WTC11 (cell line): ENCODE measurements around the gene ERC2. TPM values are rescaled to one million over a fixed set of nuclear protein-coding genes. Genes with fewer than 3 reads are reported as not detected.
"Not testable (repeated sequence)": the region's sequence is repeated elsewhere in the genome, so short reads cannot be mapped to it uniquely, and the experiment has no call there.

Experiments
- ATAC-seq: fragments of 200-7000 bp; cut with Tn5 transposase; 2 replicates; pipeline ENCODE4 v1.10.0; 2021; ENCODE audit warnings: mild to moderate bottlenecking, moderate library complexity
- CTCF ChIA-PET: fragments of 300-600 bp; sonication (Branson Sonifier 250); formaldehyde crosslinking; loops from one replicate; lab custom pipeline; 2021; ENCODE audit warnings: antibody characterized with exemption; lab: Charles Lee
- POLR2A ChIA-PET: fragments of 350-600 bp; sonication (Branson Sonifier 250); formaldehyde crosslinking; loops from one replicate; lab custom pipeline; 2021; ENCODE audit warnings: antibody characterized with exemption; lab: Charles Lee
- DNase-seq: peaks from one replicate; pipeline ENCODE4 v3.0.0; 2021; ENCODE audit warnings: low spot score
- H3K27ac Mint-ChIP-seq: 2 replicates; pipeline ENCODE4 v1.8.0; 2021; ENCODE audit warnings: mixed read lengths
- H3K27me3 Mint-ChIP-seq: 2 replicates; pipeline ENCODE4 v1.8.0; 2021; ENCODE audit warnings: low read depth, mild to moderate bottlenecking, moderate library complexity, mixed read lengths
- H3K36me3 Mint-ChIP-seq: 2 replicates; pipeline ENCODE4 v1.8.0; 2021; ENCODE audit warnings: mixed read lengths
- H3K4me1 Mint-ChIP-seq: 2 replicates; pipeline ENCODE4 v1.8.0; 2022; ENCODE audit warnings: mixed read lengths
- H3K4me3 Mint-ChIP-seq: 2 replicates; pipeline ENCODE4 v1.8.0; 2021; ENCODE audit warnings: mild to moderate bottlenecking, moderate library complexity, mixed read lengths
- H3K9me3 Mint-ChIP-seq: 2 replicates; pipeline ENCODE4 v1.8.0; 2021; ENCODE audit warnings: mixed read lengths
- CREM ChIP-seq: sonication (generic); formaldehyde crosslinking; IDR thresholded peaks from 2 replicates; pipeline ENCODE4 v1.8.1; 2022; ENCODE audit warnings: mild to moderate bottlenecking, missing genetic modification reagents, moderate library complexity
- EMX1 ChIP-seq: fragments of 250-450 bp; sonication (Bioruptor Pico); IDR thresholded peaks from 2 replicates; pipeline ENCODE4 v1.8.0; 2021; ENCODE audit warnings: mild to moderate bottlenecking
- ERG ChIP-seq: fragments of 250-450 bp; sonication (Bioruptor Pico); IDR thresholded peaks from 2 replicates; pipeline ENCODE4 v1.8.0; 2021; ENCODE audit warnings: mild to moderate bottlenecking
- ESRRA ChIP-seq: sonication (generic); formaldehyde crosslinking; IDR thresholded peaks from 2 replicates; pipeline ENCODE4 v1.8.1; 2022; ENCODE audit warnings: mild to moderate bottlenecking, missing genetic modification reagents, borderline replicate concordance
- NFE2L1 ChIP-seq: sonication (generic); formaldehyde crosslinking; IDR thresholded peaks from 2 replicates; pipeline ENCODE4 v1.8.1; 2023; ENCODE audit warnings: missing genetic modification reagents
- NR1H2 ChIP-seq: sonication (generic); formaldehyde crosslinking; IDR thresholded peaks from 2 replicates; pipeline ENCODE4 v1.9.0; 2021; ENCODE audit warnings: mild to moderate bottlenecking, moderate library complexity, missing genetic modification reagents
- NR2C2 ChIP-seq: sonication (generic); formaldehyde crosslinking; IDR thresholded peaks from 2 replicates; pipeline ENCODE4 v1.8.0; 2022; ENCODE audit warnings: mild to moderate bottlenecking, missing genetic modification reagents
- NR3C1 ChIP-seq: sonication (generic); formaldehyde crosslinking; conservative IDR thresholded peaks from 2 replicates; pipeline ENCODE4 v1.8.1; 2023; ENCODE audit warnings: low read depth, mild to moderate bottlenecking, missing genetic modification reagents
- RELA ChIP-seq: sonication (generic); formaldehyde crosslinking; IDR thresholded peaks from 2 replicates; pipeline ENCODE4 v1.8.1; 2022; ENCODE audit warnings: missing genetic modification reagents, mild to moderate bottlenecking, borderline replicate concordance
- SMAD3 ChIP-seq: sonication (generic); formaldehyde crosslinking; IDR thresholded peaks from 2 replicates; pipeline ENCODE4 v1.8.0; 2022; ENCODE audit warnings: missing genetic modification reagents, mild to moderate bottlenecking, borderline replicate concordance
- STAT6 ChIP-seq: sonication (generic); formaldehyde crosslinking; conservative IDR thresholded peaks from 2 replicates; pipeline ENCODE4 v1.8.1; 2023; ENCODE audit warnings: mild to moderate bottlenecking, low read depth, missing genetic modification reagents, moderate library complexity
- TCF7 ChIP-seq: sonication (generic); formaldehyde crosslinking; IDR thresholded peaks from 2 replicates; pipeline ENCODE4 v1.8.0; 2022; ENCODE audit warnings: mild to moderate bottlenecking, low read depth, missing genetic modification reagents, moderate library complexity
- USF2 ChIP-seq: sonication (generic); formaldehyde crosslinking; IDR thresholded peaks from 2 replicates; pipeline ENCODE4 v1.8.1; 2023; ENCODE audit warnings: mild to moderate bottlenecking, missing genetic modification reagents, moderate library complexity
- ZBTB43 ChIP-seq: sonication (generic); formaldehyde crosslinking; IDR thresholded peaks from 2 replicates; pipeline ENCODE4 v1.8.1; 2023; ENCODE audit warnings: mild to moderate bottlenecking, missing genetic modification reagents
- ZMAT4 ChIP-seq: fragments of 250-450 bp; sonication (Bioruptor Pico); IDR thresholded peaks from 2 replicates; pipeline ENCODE4 v1.9.0; 2021; ENCODE audit warnings: mild to moderate bottlenecking
- total RNA-seq: library from RNA; stranded (reverse); gene quantifications from 3 replicates; pipeline ENCODE4 v1.2.3, GENCODE V29; 2021

Gene ERC2
- total RNA-seq, 1 experiment from 2014 or later: 23.5 TPM

GRCh38 chr3:55505776-55506175 is 962.5 kb downstream of the ERC2 start:
- DNase-seq: no peak
- ATAC-seq: no peak
- ChIA-PET POLR2A (no interaction called here), CTCF (no interaction called here)
- Mint-ChIP-seq H3K27me3 (no peaks in the 10 kb centered on the region), H3K9me3 (no peaks in the 10 kb centered on the region), H3K36me3 (no peaks in the 10 kb centered on the region), H3K4me1 (peaks cover 7% of the 10 kb centered on the region), H3K27ac (no peak overlapping the region), H3K4me3 (no peak overlapping the region)
- TF ChIP-seq ZBTB43 (CRISPR knock-in tag) (no peak), CREM (CRISPR knock-in tag) (no peak), STAT6 (CRISPR knock-in tag) (no peak), RELA (CRISPR knock-in tag) (no peak), TCF7 (CRISPR knock-in tag) (no peak), ERG (CRISPR knock-in tag) (no peak), NR3C1 (no peak), EMX1 (CRISPR knock-in tag) (no peak), NR1H2 (CRISPR knock-in tag) (no peak), NR2C2 (CRISPR knock-in tag) (no peak), USF2 (no peak)

GRCh38 chr3:55505102-55505501 is 963.2 kb downstream of the ERC2 start:
- H3K4me1 Mint-ChIP-seq, H3K36me3 Mint-ChIP-seq, POLR2A ChIA-PET, H3K4me3 Mint-ChIP-seq, H3K27ac Mint-ChIP-seq, H3K27me3 Mint-ChIP-seq, H3K9me3 Mint-ChIP-seq: not testable (repeated sequence)
- DNase-seq (peak; percentile 51), ATAC-seq (peak; percentile 87)
- CTCF ChIA-PET: interaction anchor here (0.8 to 1.9 kb wide), 4 partner anchors 15 to 393 kb away, joined by 3 to 4 read pairs (median 3); no protein-coding TSS in a partner anchor

- TF ChIP-seq NFE2L1 (no peak), ESRRA (no peak), SMAD3 (CRISPR knock-in tag) (no peak), ZMAT4 (no peak)
- Mint-ChIP-seq H3K27me3 (no peaks in the 10 kb centered on the region), H3K36me3 (no peaks in the 10 kb centered on the region), H3K4me3 (no peak overlapping the region), H3K9me3 (no peaks in the 10 kb centered on the region), H3K4me1 (peaks cover 5% of the 10 kb centered on the region; the same call in 1 of the 2 replicates), H3K27ac (no peak overlapping the region)
- no peak for DNase-seq
- CTCF ChIA-PET: interaction anchor here (1.5 kb wide), 1 partner anchor 220 kb away, joined by 4 read pairs; no protein-coding TSS in a partner anchor
- ATAC-seq: no peak
- POLR2A ChIA-PET: no interaction called here
Observed at GRCh38 chr3:55501905-55502304, 966.4 kb downstream of the ERC2 start.
